ENCODE results near the gene VASH2. TPM values are rescaled to one million over a fixed set of nuclear protein-coding genes. Genes with fewer than 3 reads are reported as not detected.
"Not testable (repeated sequence)": the region's sequence is repeated elsewhere in the genome, so short reads cannot be mapped to it uniquely, and the experiment has no call there.

Gene VASH2
- total RNA-seq, 4 donors from 2014 or later, result 0.67 to 9.0 (median 1.5) TPM

- WGBS, 2 donors (ENCODE audit: low coverage in 1 of 2), result 78 to 94% methylated on average over 2 of the region's 2 CpGs
- Histone ChIP-seq H3K27ac (no peak overlapping the region), H3K9me3 (no peaks in the 10 kb centered on the region), H3K4me1 (peaks cover 0 to 15% (median under 1%) of the 10 kb centered on the region in 3 donors), H3K27me3 (no peaks in the 10 kb centered on the region), H3K36me3 (peaks cover 0 to 22% of the 10 kb centered on the region in 2 donors), H3K4me3 (no peak overlapping the region)
- TF ChIP-seq CTCF (IDR thresholded peaks at IDR 0.05) (no peak), POLR2AphosphoS5 (IDR thresholded peaks at IDR 0.05) (no peak)
- ATAC-seq, result no peak
Observed at GRCh38 chr1:212986551-212986950, 36.2 kb downstream of the VASH2 start.

- no peaks in the 10 kb centered on the region for H3K27me3 ChIP-seq
- H3K4me1 ChIP-seq, result peaks cover 0 to 10% (median 0%) of the 10 kb centered on the region in 3 donors
- peaks cover 0 to 35% of the 10 kb centered on the region in 2 donors for H3K36me3 ChIP-seq
- H3K4me3 ChIP-seq, result no peak overlapping the region
- no peak for ATAC-seq
- no peak overlapping the region for H3K27ac ChIP-seq
- H3K9me3 ChIP-seq, result no peaks in the 10 kb centered on the region
- no peak for TF ChIP-seq CTCF (IDR thresholded peaks at IDR 0.05)
- no peak for TF ChIP-seq POLR2AphosphoS5 (IDR thresholded peaks at IDR 0.05)
- no peak for TF ChIP-seq EP300 (IDR thresholded peaks at IDR 0.05)
- TF ChIP-seq POLR2A (IDR thresholded peaks at IDR 0.05), result no peak
- WGBS, 2 donors (ENCODE audit: low coverage in 1 of 2), result 12 to 25% methylated on average over 3 to 6 of the region's 6 CpGs
Observed at GRCh38 chr1:212987702-212988322, 37.5 kb downstream of the VASH2 start.

- H3K27ac ChIP-seq, result no peak overlapping the region
- H3K27me3 ChIP-seq, result no peaks in the 10 kb centered on the region
- H3K9me3 ChIP-seq, result no peaks in the 10 kb centered on the region
- WGBS, 2 donors (ENCODE audit: low coverage in 1 of 2), result 44 to 53% methylated on average over 1 of the region's 1 CpG
- ATAC-seq, result no peak
- H3K4me3 ChIP-seq, result no peak overlapping the region
- peaks cover 0 to 58% of the 10 kb centered on the region in 2 donors for H3K36me3 ChIP-seq
- TF ChIP-seq EP300 (IDR thresholded peaks at IDR 0.05) (no peak), POLR2A (IDR thresholded peaks at IDR 0.05) (no peak), POLR2AphosphoS5 (IDR thresholded peaks at IDR 0.05) (no peak), CTCF (IDR thresholded peaks at IDR 0.05) (no peak)
- H3K4me1 ChIP-seq, result peaks cover 0 to 10% (median 0%) of the 10 kb centered on the region in 3 donors
Observed at GRCh38 chr1:212990276-212990675, 39.9 kb downstream of the VASH2 start.

GRCh38 chr1:212993960-212994359 lies 43.6 kb downstream of the VASH2 start:
- WGBS, 2 donors (ENCODE audit: low coverage in 1 of 2), result 88 to 100% methylated on average over 7 to 8 of the region's 8 CpGs
- not testable (repeated sequence) for ATAC-seq, H3K27me3 ChIP-seq, H3K4me3 ChIP-seq, H3K27ac ChIP-seq, H3K9me3 ChIP-seq, H3K4me1 ChIP-seq
- peaks cover 0 to 93% of the 10 kb centered on the region in 2 donors for H3K36me3 ChIP-seq

GRCh38 chr1:212994926-212995325 lies 44.6 kb downstream of the VASH2 start:
- whole genome bisulfite sequencing, 2 donors (ENCODE audit: low coverage in 1 of 2), result 51 to 60% methylated on average over 3 of the region's 3 CpGs
- no peaks in the 10 kb centered on the region for H3K9me3 ChIP-seq
- peaks cover 0 to 93% of the 10 kb centered on the region in 2 donors for H3K36me3 ChIP-seq
- no peak overlapping the region for H3K4me3 ChIP-seq
- no peak overlapping the region for H3K27ac ChIP-seq
- no peak for ATAC-seq
- no peak for TF ChIP-seq CTCF (IDR thresholded peaks at IDR 0.05)
- TF ChIP-seq POLR2AphosphoS5 (IDR thresholded peaks at IDR 0.05), result no peak
- TF ChIP-seq POLR2A (IDR thresholded peaks at IDR 0.05), result no peak
- TF ChIP-seq EP300 (IDR thresholded peaks at IDR 0.05), result no peak
- no peaks in the 10 kb centered on the region for H3K4me1 ChIP-seq
- H3K27me3 ChIP-seq, result no peaks in the 10 kb centered on the region
